ENCODE measurements around the gene GALR2.

The GALR2 gene

GRCh38 chr17:76088868-76089576, 14.4 kb downstream of the GALR2 start:
- TF ChIP-seq, protein P1, sequence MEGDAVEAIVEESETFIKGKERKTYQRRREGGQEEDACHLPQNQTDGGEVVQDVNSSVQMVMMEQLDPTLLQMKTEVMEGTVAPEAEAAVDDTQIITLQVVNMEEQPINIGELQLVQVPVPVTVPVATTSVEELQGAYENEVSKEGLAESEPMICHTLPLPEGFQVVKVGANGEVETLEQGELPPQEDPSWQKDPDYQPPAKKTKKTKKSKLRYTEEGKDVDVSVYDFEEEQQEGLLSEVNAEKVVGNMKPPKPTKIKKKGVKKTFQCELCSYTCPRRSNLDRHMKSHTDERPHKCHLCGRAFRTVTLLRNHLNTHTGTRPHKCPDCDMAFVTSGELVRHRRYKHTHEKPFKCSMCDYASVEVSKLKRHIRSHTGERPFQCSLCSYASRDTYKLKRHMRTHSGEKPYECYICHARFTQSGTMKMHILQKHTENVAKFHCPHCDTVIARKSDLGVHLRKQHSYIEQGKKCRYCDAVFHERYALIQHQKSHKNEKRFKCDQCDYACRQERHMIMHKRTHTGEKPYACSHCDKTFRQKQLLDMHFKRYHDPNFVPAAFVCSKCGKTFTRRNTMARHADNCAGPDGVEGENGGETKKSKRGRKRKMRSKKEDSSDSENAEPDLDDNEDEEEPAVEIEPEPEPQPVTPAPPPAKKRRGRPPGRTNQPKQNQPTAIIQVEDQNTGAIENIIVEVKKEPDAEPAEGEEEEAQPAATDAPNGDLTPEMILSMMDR (IDR thresholded peaks at IDR 0.05): no peak
- TF ChIP-seq ZFX (IDR thresholded peaks at IDR 0.05; ENCODE audit: borderline replicate concordance): no peak
- H3K27ac ChIP-seq: no peak overlapping the region

- TF ChIP-seq ZFX (IDR thresholded peaks at IDR 0.05; ENCODE audit: borderline replicate concordance): no peak
- TF ChIP-seq, protein P1 (IDR thresholded peaks at IDR 0.05): no peak
- H3K27ac ChIP-seq: no peak overlapping the region
These were observed 15.3 kb downstream of the GALR2 start for GRCh38 chr17:76089680-76090516.

GRCh38 chr17:76090517-76091129, 16.0 kb downstream of the GALR2 start:
- TF ChIP-seq, protein P1 (IDR thresholded peaks at IDR 0.05): no peak
- no peak for TF ChIP-seq ZFX (IDR thresholded peaks at IDR 0.05; ENCODE audit: borderline replicate concordance)

DNA sequence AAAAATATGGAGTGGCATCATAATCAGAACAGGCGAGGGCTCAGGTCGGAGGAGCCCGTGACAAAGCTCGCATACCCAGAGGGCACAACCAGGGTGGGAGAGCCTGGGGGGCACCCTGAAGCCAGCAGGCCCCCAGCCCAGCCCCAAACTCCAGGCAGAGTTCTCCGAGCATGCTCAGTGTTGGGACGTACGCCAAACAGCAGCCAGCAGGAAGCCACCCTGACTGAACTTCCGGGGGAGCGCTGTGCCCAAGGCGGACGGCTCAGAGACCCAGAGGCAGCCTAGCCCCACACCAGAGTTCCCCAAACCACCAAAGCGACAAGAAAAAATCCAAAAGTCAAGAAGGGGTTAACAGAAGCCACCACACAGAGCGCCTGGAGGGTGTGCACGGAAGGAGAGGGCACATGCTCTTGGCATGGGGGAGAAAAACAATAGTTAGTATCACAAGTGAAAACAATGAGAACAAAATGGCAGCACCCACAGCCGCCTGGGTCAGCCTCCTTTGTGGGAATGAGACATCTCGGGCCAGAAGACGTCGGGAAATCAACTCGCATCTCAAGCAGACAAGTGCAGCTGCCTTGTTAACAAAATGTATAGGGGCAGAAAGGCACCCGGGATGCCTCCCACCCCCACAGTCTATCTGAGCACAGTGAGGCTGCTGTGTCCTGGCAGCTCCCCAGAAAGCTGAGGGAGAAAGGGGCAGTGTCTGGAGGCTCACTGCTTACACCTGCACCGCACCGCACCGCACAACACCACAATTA, 17.1 kb downstream of the GALR2 start:
- TF ChIP-seq ZFX (IDR thresholded peaks at IDR 0.05; ENCODE audit: borderline replicate concordance): no peak
- TF ChIP-seq, protein P1 (IDR thresholded peaks at IDR 0.05): no peak
- H3K27ac ChIP-seq: no peak overlapping the region

More at GRCh38 chr17:76090517-76091129, 16.0 kb downstream of the GALR2 start:
- H3K27ac ChIP-seq: no peak overlapping the region

DNA sequence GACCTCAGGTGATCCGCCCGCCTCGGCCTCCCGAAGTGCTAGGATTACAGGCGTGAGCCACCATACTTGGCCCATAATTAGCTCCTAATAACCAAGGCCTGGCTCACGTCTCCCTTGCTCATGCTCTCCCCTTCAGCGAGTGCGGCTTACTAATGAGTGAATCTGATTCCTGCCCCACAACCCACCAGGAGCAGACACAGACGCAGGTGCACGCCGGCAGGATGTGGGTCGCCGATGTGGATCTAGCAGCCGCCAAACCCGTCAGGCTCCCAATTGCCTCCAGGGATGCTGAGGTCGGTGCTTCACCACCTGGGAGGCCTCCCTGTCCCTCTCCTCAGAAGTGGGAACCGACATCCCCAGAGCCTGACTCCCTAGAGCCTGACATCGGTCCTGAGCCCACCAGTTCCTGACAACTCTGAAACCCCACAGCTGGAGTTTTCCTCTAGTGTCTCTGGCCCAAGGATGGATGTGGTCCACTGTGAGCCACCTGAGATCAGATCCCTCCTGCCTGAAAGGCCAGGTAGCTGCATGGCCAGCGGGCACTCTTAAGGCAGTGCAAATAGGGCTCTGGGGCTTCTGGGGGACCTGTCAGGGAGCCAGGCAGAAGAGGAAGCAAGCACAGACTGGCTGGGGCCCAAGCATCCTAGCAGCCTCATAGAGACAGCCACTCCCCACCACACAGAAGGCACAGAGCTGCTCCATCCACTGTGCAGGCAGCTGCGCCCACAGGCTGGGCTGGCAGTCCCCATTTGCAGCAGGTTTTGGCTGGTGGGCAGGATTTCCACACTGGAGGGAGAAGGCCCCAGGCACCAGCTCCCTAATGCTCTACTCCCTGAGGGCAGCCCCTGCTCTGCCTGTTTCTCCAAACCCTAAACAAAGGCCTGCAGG, 18.2 kb downstream of the GALR2 start:
- no peak for TF ChIP-seq ZFX (IDR thresholded peaks at IDR 0.05; ENCODE audit: borderline replicate concordance)
- TF ChIP-seq, protein P1 (IDR thresholded peaks at IDR 0.05): no peak

GRCh38 chr17:76094046-76094445, 19.5 kb downstream of the GALR2 start:
- TF ChIP-seq, protein P1 (IDR thresholded peaks at IDR 0.05): no peak
- no peak for TF ChIP-seq ZFX (IDR thresholded peaks at IDR 0.05; ENCODE audit: borderline replicate concordance)
- no peak overlapping the region for H3K27ac ChIP-seq

More for the DNA sequence above, 18.2 kb downstream of the GALR2 start:
- H3K27ac ChIP-seq: no peak overlapping the region
